OCI-M1 (cell line): ENCODE data around the gene SLC35B4.

Experiments used
- DNase-seq: peaks from one replicate; lab custom pipeline; 2025; lab: John Stamatoyannopoulos, UW

SLC35B4 gene

DNA sequence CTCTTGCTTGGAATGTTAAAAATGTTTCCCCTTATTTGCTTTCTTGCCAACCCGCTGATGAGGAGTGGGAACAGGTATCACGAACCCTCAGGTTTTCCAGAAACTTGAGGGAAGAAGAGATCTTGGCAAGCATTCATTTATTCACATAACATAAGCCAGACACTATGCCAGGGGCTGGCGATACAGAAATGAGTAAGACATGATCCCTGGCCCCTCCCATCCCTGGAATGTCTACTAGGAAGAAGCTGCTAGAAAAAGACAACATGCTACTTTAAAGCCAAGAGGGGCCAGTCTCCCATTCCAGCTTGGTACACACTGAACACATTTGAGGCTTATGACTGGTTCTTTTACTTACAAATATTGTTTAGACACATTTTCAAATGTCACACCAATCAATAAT is 26.4 kb downstream of the SLC35B4 start:
- DNase-seq = no peak

GRCh38 chr7:134289841-134290240 is 26.9 kb downstream of the SLC35B4 start:
- DNase-seq = no peak

- DNase-seq = no peak
These were observed 27.3 kb downstream of the SLC35B4 start for GRCh38 chr7:134289423-134289822.

GRCh38 chr7:134287916-134288659 is 28.6 kb downstream of the SLC35B4 start:
- DNase-seq = no peak

DNA sequence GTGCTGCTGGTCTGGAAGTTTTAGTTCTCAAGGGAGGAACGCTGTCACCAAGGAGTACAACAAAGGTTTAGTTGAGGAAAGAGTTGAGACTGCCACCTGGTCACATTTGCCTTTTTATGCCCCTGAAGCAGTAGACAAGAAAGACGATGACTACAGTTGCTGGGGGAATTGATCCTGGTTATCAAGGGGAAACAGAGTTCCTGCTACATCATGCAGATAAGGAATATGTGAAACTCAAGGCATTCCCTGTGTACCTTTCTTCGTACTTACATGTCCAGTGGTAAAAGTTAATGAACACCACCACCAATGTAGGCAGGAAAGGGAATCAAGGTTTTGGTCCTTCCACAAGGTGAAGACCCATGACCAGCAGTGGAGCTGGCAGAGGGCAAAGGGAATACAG is 31.8 kb downstream of the SLC35B4 start:
- DNase-seq = no peak

DNA sequence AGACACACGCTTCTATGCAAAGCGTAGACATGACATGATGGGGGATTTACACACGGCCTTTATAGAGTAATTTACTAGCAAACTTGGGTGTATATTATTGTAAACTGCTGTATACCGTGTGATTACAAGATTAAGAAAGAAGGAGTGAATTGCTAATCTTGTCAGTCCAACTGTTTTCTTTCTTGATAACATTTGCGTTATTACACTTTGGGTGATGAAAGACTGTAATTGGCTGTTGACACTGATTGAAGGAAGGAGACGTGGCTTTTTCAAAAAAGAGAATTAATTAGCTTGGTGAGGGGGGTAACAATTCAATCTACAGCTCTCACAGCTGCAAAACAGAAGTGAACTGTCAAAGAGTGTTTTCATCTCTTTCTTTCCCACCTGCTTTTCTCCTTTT is 32.7 kb downstream of the SLC35B4 start:
- no peak for DNase-seq

- no peak for DNase-seq
These were observed 36.2 kb downstream of the SLC35B4 start for GRCh38 chr7:134280508-134280907.

GRCh38 chr7:134279898-134280297 is 36.8 kb downstream of the SLC35B4 start:
- DNase-seq = no peak

- DNase-seq = no peak
These were observed 37.4 kb downstream of the SLC35B4 start for GRCh38 chr7:134279336-134279735.

DNA sequence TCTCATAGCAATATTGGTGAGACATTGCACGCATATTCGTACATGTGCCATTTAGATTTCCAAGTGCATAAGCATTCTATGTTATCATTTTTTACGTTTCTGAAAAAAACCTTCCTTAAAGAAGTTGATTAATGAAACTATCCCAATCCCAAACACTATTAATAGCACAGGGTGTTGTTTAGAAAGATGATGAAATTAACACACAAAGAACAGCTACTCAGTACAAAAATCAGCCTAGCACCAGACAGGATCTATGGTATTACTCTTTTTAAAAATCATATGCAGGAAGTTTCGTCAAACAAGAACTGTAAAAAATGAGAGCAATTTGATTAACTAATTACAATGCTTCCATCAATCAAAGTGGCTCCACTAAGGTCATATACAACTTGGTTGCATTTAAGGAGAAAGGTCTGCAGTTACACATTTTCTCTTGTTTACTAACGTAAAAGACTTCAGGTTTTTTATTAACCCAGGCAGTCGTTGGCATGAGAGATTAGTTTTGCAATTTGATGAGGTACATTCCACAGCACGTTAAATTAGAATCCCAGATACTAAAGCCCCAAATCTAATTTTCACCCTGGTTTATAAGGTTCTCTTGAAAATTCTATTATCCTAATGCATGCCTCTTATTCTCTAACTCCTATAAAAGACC is 38.1 kb downstream of the SLC35B4 start:
- no peak for DNase-seq

GRCh38 chr7:134276951-134277350 is 39.8 kb downstream of the SLC35B4 start:
- DNase-seq = no peak

DNA sequence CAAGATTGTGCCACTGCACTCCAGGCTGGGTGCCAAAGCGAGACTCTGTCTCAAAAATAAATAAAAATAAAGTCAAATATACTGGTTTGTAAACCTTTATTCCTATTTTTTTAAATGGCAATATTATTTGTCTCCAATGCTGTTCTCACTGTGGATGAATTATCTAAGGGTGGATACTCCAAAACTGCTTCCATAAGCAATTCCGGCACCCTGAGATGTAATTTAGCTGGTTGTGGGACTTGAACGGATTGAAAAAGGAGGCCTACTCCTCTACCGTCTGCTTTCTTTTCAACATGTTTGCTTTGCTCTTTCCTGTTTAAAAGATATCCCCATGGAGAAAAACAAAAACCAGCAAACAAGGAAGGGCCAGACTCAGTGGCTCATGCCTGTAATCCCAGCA is 54.4 kb downstream of the SLC35B4 start:
- DNase-seq = no peak

- no peak for DNase-seq
These were observed 60.9 kb downstream of the SLC35B4 start for GRCh38 chr7:134255814-134256213.

- DNase-seq = peak; percentile 1
These were observed 62.4 kb downstream of the SLC35B4 start for GRCh38 chr7:134254311-134254710.

DNA sequence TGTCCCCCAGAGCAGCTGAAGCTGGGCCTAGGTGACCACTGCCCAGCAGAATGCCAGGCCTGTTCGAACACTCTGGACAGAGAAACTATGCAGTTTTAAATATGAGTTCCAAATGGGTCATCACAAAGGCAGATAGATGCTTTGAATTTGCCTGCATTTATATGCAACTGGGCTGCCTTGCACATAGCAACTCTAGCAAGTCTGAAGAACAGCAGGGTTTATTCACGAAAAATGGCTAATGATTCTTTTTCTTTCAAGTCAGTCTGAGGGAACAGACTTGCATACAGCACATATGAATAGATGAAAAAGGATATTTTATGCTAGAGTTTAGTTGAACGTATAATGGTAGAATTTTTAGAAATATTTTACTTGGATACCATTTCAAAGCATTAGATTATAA is 68.5 kb downstream of the SLC35B4 start:
- DNase-seq = no peak

GRCh38 chr7:134246761-134247160 is 70.0 kb downstream of the SLC35B4 start:
- DNase-seq = no peak

DNA sequence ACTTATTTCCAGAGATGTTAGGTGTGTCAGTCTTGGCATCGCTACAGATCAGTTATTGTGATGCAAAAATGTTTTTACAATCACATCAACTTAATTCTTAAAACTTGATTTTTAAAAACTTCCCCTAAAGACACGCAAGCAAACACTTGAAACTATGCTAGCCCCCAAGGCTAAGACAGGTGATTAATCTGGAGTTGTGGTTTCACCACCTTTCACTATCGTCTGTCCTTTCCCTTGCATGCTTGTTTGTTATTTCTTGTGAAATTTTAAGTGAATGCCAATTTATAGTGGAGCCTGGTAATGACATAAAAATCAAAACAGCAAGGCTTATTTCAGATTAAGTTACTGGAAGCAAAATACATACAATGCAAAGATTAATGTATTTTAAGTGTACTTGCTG is 70.4 kb downstream of the SLC35B4 start:
- DNase-seq = no peak

GRCh38 chr7:134245253-134245652 is 71.5 kb downstream of the SLC35B4 start:
- no peak for DNase-seq
